Central memory CD4-positive, alpha-beta T cell (primary cell): ENCODE measurements around the gene LYPLA2.
"Not testable (repeated sequence)": the region's sequence is repeated elsewhere in the genome, so short reads cannot be mapped to it uniquely, and the experiment has no call there.

Experiments used
- DNase-seq: peaks from one replicate; pipeline ENCODE4 v3.0.0; 2022

The LYPLA2 gene

GRCh38 chr1:23801338-23801748, 10.4 kb downstream of the LYPLA2 start:
- no peak for DNase-seq

GRCh38 chr1:23801876-23802275, 10.9 kb downstream of the LYPLA2 start:
- DNase-seq: no peak

GRCh38 chr1:23802809-23803342, 11.9 kb downstream of the LYPLA2 start:
- DNase-seq: not testable (repeated sequence)

- no peak for DNase-seq
Measured at GRCh38 chr1:23803674-23804073, 12.7 kb downstream of the LYPLA2 start.

GRCh38 chr1:23804183-23804835, 13.4 kb downstream of the LYPLA2 start:
- DNase-seq: no peak

GRCh38 chr1:23805025-23805424, 14.1 kb downstream of the LYPLA2 start:
- no peak for DNase-seq

- DNase-seq: no peak
Measured at GRCh38 chr1:23806280-23806679, 15.3 kb downstream of the LYPLA2 start.

- DNase-seq: no peak
Measured at GRCh38 chr1:23807453-23807852, 16.5 kb downstream of the LYPLA2 start.

- DNase-seq: peak; percentile 79
Measured at GRCh38 chr1:23809751-23810171, 18.8 kb downstream of the LYPLA2 start.

GRCh38 chr1:23810818-23811540, 20.0 kb downstream of the LYPLA2 start:
- peak; percentile 38 for DNase-seq

- no peak for DNase-seq
Measured at GRCh38 chr1:23814016-23814415, 23.1 kb downstream of the LYPLA2 start.

- DNase-seq: no peak
Measured at GRCh38 chr1:23816361-23816760, 25.4 kb downstream of the LYPLA2 start.

GRCh38 chr1:23816906-23817305, 26.0 kb downstream of the LYPLA2 start:
- DNase-seq: no peak

- no peak for DNase-seq
Measured at GRCh38 chr1:23817633-23818032, 26.7 kb downstream of the LYPLA2 start.

- no peak for DNase-seq
Measured at GRCh38 chr1:23823767-23824166, 32.8 kb downstream of the LYPLA2 start.

- DNase-seq: no peak
Measured at GRCh38 chr1:23824711-23825075, 33.7 kb downstream of the LYPLA2 start.

- DNase-seq: peak; percentile 81
Measured at GRCh38 chr1:23825076-23825761, 34.3 kb downstream of the LYPLA2 start, which contains the start of gene HMGCL. TSS of gene HMGCL (minus strand) at chr1:23825429. CDS start at chr1:23825415, 14 bp downstream.

GRCh38 chr1:23825762-23826522, 35.0 kb downstream of the LYPLA2 start:
- DNase-seq: no peak

- DNase-seq: not testable (repeated sequence)
Measured at GRCh38 chr1:23826590-23826989, 35.6 kb downstream of the LYPLA2 start.

GRCh38 chr1:23827717-23828116, 36.8 kb downstream of the LYPLA2 start:
- DNase-seq: no peak

GRCh38 chr1:23834156-23834555, 43.2 kb downstream of the LYPLA2 start:
- DNase-seq: not testable (repeated sequence)

GRCh38 chr1:23836037-23836436, 45.1 kb downstream of the LYPLA2 start:
- no peak for DNase-seq

- DNase-seq: peak; percentile 1
Measured at GRCh38 chr1:23837908-23838307, 47.0 kb downstream of the LYPLA2 start.
